WERI-Rb-1 (cell line): Measurements from ENCODE around the gene KBTBD6.
"Not testable (repeated sequence)": the region's sequence is repeated elsewhere in the genome, so short reads cannot be mapped to it uniquely, and the experiment has no call there.

Experiments used
- DNase-seq: peaks from one replicate; pipeline ENCODE4 v3.0.0-alpha.2; 2020
- H3K27ac ChIP-seq: fragments of 250-450 bp; sonication (Bioruptor Pico); 2 replicates; pipeline ENCODE4 v1.5.1; 2020; ENCODE audit warnings: mild to moderate bottlenecking, moderate library complexity
- H3K27me3 ChIP-seq: fragments of 250-450 bp; sonication (Bioruptor Pico); 2 replicates; pipeline ENCODE4 v1.5.1; 2021; ENCODE audit warnings: mild to moderate bottlenecking, low read depth, moderate library complexity; ENCODE audit not compliant: insufficient read depth, severe bottlenecking
- H3K36me3 ChIP-seq: fragments of 250-450 bp; sonication (Bioruptor Pico); 2 replicates; pipeline ENCODE4 v1.5.1; 2020; ENCODE audit warnings: mild to moderate bottlenecking, moderate library complexity
- H3K4me3 ChIP-seq: 2 replicates; pipeline ENCODE4 v1.5.1; 2011; ENCODE audit warnings: low read depth, mild to moderate bottlenecking, control low read depth, low read length
- H3K9me3 ChIP-seq: fragments of 250-450 bp; sonication (Bioruptor Pico); 2 replicates; pipeline ENCODE4 v1.5.1; 2021; ENCODE audit warnings: mild to moderate bottlenecking, moderate library complexity; ENCODE audit not compliant: severe bottlenecking
- TF ChIP-seq, protein P1 (sequence below): IDR thresholded peaks from 2 replicates; pipeline ENCODE4 v1.5.1; 2011; ENCODE audit warnings: low read depth, mild to moderate bottlenecking, control low read depth, inconsistent platforms, low read length

KBTBD6 gene

DNA sequence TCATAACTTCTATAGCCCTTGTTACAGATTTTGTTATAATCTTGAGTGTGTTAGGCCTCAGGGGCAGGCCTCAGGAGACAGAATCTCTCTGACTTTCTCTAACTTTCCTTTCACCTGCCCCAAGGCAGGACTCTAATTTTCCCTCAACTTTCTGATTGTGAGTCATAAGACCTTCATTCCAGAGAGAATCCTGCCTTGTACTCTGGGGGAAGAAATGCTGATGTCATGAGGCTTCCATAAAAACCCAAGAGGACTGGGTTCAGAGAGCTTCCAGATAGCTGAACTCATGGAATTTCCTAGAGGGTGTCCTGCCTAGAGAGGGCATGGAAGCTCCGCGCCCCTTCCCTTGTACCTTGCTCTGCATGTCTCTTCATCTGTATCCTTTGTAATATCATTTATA, 5.3 kb upstream of the KBTBD6 start:
- Histone ChIP-seq H3K27ac (no peak overlapping the region), H3K4me3 (no peak overlapping the region), H3K36me3 (no peaks in the 10 kb centered on the region), H3K9me3 (no peaks in the 10 kb centered on the region), H3K27me3 (no peaks in the 10 kb centered on the region)
- DNase-seq, result no peak
- TF ChIP-seq, protein P1, sequence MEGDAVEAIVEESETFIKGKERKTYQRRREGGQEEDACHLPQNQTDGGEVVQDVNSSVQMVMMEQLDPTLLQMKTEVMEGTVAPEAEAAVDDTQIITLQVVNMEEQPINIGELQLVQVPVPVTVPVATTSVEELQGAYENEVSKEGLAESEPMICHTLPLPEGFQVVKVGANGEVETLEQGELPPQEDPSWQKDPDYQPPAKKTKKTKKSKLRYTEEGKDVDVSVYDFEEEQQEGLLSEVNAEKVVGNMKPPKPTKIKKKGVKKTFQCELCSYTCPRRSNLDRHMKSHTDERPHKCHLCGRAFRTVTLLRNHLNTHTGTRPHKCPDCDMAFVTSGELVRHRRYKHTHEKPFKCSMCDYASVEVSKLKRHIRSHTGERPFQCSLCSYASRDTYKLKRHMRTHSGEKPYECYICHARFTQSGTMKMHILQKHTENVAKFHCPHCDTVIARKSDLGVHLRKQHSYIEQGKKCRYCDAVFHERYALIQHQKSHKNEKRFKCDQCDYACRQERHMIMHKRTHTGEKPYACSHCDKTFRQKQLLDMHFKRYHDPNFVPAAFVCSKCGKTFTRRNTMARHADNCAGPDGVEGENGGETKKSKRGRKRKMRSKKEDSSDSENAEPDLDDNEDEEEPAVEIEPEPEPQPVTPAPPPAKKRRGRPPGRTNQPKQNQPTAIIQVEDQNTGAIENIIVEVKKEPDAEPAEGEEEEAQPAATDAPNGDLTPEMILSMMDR, result no peak

DNA sequence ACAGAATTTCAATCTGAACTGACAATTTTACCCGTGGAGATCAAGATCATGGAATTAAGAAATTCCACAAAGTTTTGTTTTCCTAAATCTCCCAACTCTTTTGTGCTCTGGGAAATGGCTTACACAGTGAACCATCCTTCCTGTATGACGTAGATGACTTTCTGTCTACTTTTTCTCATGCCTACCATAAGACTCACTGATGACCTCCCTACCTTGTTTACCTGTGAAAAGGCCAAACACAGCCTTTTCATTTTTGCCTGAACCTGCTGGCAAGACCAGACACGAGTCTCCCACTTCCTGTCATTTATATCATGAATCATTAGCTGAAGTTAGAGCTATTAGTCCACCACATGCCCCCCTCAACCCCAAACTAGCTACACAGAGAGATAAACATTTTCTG, 4.6 kb upstream of the KBTBD6 start:
- no peak for DNase-seq
- Histone ChIP-seq H3K27ac (no peak overlapping the region), H3K4me3 (no peak overlapping the region), H3K9me3 (no peaks in the 10 kb centered on the region), H3K36me3 (no peaks in the 10 kb centered on the region), H3K27me3 (no peaks in the 10 kb centered on the region)
- TF ChIP-seq, protein P1, result no peak

GRCh38 chr13:41136396-41137031, 3.9 kb upstream of the KBTBD6 start:
- TF ChIP-seq, protein P1, result no peak
- Histone ChIP-seq H3K9me3 (no peaks in the 10 kb centered on the region), H3K27me3 (no peaks in the 10 kb centered on the region), H3K27ac (no peak overlapping the region), H3K4me3 (no peak overlapping the region), H3K36me3 (no peaks in the 10 kb centered on the region)
- DNase-seq, result no peak

- DNase-seq, result no peak
- no peaks in the 10 kb centered on the region for H3K36me3 ChIP-seq
- H3K27me3 ChIP-seq, result no peaks in the 10 kb centered on the region
- H3K27ac ChIP-seq, result no peak overlapping the region
- H3K9me3 ChIP-seq, result no peaks in the 10 kb centered on the region
- H3K4me3 ChIP-seq, result no peak overlapping the region
- TF ChIP-seq, protein P1, result no peak
These were observed 1.3 kb upstream of the KBTBD6 start for GRCh38 chr13:41133951-41134350.

GRCh38 chr13:41131660-41132511, 716 bp downstream of the KBTBD6 start:
- Histone ChIP-seq H3K27ac (peak overlapping the region; percentile 51), H3K4me3 (peak overlapping the region; percentile 72)
- DNase-seq, result peak; percentile 6
- not testable (repeated sequence) for H3K9me3 ChIP-seq, H3K36me3 ChIP-seq, H3K27me3 ChIP-seq

DNA sequence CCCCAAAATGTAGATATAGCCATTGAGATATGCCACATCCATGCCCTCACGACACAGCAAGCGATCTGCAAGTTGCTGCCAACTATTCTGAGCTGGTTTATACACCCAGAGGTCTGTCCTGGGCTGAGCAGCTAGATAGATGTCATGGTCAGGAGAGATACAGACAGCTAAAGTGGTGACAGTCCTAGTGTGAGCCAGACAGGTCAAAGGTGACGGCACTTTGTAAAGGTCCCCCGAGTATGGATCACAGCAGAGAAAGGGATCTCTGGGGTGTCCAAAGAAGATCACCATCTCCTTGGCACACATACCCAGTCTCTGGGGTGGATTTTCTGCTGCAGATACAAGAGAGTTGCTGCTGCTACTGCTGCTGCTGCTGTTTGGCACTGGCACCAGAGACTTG, 1.4 kb downstream of the KBTBD6 start:
- H3K27ac ChIP-seq, H3K4me3 ChIP-seq, DNase-seq, H3K36me3 ChIP-seq, H3K27me3 ChIP-seq, H3K9me3 ChIP-seq: not testable (repeated sequence)
